Bone marrow (tissue), 2 donors: ENCODE measurements around the gene FAM210B.
"Not testable (repeated sequence)": the region's sequence is repeated elsewhere in the genome, so short reads cannot be mapped to it uniquely, and the experiment has no call there.

Experiments
- DNase-seq, 2 donors: peaks; one replicate each; lab custom pipeline; 2025; lab: John Stamatoyannopoulos, UW

Gene FAM210B, protein sequence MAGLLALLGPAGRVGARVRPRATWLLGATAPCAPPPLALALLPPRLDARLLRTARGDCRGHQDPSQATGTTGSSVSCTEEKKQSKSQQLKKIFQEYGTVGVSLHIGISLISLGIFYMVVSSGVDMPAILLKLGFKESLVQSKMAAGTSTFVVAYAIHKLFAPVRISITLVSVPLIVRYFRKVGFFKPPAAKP

DNA sequence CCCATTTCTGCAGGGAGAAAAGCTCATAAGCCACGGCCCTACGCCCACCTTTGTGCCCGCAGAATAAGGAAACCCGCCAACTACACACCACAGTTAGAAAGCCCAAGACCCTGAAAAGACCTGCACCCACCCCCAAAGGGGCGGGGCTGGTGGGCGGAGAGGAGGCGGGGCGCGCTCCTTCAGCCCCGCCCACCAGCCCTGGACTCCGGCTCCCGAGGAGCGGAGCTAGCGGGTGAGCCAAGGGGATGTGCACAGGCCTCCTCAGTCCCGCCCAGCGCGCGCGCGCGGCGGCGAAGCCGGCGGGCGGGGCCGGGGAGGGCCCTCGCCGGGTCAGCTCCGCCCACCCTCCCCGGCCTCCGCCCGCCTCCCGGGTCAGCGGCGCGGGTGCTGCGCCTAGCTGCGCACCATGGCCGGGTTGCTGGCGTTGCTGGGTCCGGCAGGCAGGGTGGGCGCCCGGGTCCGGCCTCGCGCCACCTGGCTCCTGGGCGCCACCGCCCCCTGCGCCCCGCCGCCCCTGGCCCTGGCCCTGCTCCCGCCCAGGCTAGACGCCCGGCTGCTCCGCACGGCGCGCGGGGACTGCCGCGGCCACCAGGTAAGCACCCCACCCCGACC, at the start of gene FAM210B:
Gene FAM210B, plus strand, starts transcription at position 375 of the 612 bp plus-strand sequence. Its CDS starts 32 bp downstream, at position 407.
- peak; percentile 28 to 44 for DNase-seq

DNA sequence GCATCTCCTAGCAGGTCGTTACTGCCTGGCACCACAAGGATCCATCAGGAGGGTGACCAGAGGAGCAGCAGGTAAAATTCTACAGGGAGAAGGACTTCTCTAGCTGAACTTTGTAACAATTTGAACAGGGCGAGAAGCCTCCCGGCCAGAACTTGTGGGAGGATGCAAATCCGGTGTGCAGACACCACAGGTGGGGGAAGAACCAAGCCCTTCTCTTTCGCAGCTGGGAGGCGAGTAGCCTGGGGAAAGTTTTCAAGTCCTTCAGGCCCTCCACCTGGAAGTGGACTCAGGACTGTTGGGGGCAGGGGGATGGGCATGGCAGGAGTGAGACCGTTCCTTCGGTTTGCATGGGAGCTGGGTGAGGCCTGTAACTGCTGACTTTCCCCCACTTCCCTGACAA, 42.7 kb upstream of the FAM210B start:
- no peak for DNase-seq

DNA sequence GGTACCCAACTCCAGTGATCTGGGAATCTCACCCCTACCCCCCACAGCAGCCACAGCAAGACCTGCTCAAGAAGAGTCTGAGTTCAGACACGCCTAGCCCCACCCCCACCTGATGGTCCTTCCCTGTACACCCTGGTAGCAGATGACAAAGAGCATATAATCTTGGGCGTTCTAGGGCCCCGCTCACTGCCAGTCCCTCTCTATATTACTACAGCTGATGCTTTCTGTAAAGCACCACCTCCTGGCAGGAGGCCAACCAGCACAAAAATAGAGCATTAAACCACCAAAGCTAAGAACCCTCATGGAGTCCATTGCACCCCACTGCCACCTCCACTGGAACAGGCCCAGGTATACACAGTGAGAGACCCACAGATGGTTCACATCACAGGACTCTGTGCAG, 42.3 kb upstream of the FAM210B start:
- no peak for DNase-seq

DNA sequence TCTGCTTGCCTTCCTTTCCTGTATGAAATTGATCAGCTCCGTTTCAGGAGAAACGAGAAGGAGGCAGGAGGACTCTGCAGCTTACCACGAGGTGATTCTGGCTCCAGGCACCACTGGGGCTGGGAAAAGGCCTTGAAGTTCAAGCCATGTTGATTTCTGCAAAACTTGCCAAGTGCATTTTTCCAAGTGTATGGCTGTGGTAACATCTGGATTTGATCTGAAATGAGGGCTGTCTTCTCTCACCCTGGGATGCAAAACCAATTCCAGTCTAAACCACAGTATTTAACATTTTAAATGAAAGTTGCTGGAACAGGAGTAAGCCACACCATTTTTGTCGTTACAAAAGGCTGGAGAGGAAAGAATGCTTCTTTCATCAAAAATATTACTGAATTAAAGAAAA, 36.1 kb upstream of the FAM210B start:
- no peak for DNase-seq

DNA sequence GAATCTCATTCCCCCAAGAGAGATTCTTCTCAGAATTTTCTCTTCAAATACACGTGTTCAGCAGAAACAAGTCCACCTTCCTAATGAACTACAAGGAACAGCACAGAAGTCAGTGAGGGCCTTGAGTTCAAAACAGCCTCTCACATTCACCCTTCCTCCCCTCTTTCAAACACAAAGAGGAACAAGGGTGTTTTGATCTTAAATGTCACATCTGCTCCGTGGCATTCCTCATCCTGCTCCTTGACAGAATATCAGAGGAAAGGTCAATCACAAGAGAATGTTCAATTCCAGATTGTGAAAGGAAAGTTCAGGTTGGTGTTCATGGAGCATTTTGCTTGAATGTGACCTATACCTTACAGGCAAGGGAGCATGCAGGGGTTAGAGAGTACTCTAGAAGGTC, 35.6 kb upstream of the FAM210B start:
- no peak for DNase-seq

DNA sequence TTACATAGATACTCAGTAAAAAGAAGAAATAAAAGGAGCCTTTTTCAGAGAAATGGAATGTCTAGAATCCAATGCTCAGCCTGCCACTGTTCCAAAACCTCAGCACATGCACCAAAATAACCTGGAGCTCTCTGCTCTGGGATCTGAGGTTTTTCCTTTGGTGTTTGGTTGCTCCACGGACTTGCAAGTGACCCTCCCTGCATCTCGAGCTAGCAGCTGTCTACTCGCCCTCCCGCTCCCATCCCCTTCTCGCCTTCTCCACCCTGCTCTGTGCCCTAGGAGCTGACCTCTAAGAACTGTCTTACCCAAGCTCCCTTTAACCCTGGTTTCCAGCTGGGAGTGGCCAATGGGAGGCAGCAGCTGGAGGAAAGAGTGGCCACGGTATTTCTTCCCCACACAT, 35.1 kb upstream of the FAM210B start:
- DNase-seq: no peak

DNA sequence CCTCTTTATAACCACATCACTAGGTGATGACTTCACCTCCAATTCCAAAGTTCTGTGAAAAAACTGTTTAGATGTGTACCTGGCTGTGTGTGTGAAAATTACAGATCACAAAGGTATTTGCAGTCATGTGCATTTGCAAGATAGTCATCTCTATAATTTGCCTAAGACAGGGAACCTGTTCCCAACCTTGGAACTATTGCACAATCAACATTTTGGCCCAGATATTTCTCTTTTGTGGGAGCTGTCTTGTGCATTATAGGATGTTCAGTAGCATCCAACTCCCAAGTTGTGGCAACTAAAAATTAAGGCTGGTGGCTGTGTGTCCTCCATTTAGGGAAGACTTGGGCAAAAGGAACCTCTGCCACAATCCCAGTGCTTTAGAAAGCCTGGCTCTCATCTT, 34.0 kb upstream of the FAM210B start:
- no peak for DNase-seq

DNA sequence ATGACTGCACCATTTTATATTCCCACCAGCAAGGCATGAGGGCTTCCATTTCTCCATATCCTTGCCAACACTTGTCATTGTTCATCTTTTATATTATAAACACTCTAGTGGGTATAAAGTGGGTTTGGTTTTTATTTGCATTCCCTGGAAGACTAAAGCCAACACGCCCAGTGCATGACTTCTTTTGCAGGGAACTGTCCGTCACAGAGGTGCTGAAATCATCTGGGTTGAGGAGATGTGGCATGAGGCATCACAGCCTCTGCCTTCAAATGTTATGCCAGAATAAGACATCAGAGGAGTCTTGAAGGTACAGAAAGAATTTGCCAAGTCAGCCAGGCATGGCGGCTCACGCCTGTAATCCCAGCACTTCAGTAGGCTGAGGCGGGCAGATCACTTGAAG, 29.9 kb upstream of the FAM210B start:
- DNase-seq: no peak

DNA sequence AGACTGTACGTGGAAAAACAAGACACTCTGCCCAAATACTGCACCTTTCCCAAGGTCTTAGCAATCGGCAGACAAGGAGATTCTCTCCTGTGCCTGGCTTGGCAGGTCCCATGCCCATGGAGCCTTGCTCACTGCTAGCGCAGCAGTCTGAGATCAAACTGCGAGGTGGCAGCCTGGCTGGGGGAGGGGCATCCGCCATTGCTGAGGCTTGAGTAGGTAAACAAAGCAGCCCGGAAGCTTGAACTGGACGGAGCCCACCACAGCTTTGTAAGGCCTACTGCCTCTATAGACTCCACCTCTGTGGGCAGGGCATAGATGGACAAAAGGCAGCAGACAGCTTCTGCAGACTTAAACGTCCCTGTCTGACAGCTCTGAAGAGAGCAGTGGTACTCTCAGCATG, 22.1 kb upstream of the FAM210B start:
- DNase-seq: not testable (repeated sequence)

DNA sequence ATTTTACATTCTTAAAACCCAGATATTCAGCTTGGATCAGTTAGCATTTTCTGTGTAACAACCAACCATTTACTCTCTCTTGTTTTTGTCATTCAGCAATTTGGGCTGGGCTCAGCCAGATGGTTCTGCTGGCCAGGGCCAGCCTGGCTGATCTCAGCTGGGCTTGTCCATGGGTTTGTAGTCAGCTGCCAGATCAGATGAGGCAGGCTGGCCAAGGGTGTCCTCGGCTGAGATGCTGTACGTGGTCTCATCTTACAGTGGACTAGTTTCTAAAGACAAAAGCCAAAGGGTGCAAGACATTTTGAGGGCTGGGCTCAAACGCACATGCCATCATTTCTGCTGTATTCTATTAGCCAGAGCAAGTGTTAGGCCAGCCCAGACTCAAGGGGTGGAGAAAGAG, 16.0 kb upstream of the FAM210B start:
- no peak for DNase-seq

DNA sequence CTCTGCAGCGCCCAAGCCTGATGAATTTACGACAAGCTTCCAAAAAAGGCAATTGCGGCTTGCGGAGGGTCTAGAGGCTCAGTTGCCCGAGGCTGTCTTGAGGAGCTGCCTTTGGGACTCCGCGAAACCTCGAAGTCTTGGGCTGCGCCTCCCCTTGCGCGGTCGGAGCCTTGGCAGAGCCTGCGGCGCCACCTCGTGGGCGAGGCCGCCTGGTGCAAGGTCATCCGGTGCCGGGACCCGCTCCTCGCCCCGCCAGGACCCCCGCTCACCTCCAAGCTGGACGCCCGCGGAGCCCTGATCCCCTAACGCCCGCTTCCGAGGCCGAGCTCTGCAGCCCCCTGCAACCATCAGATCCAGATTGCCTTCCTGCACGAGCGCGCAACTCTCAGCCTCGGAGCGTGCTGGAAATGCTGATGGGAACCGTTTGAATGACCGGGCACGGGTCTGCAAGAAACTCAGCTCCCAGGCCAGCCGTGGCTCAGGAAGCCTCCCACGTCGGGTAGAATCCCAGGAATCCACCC, 14.9 kb upstream of the FAM210B start:
- no peak for DNase-seq

DNA sequence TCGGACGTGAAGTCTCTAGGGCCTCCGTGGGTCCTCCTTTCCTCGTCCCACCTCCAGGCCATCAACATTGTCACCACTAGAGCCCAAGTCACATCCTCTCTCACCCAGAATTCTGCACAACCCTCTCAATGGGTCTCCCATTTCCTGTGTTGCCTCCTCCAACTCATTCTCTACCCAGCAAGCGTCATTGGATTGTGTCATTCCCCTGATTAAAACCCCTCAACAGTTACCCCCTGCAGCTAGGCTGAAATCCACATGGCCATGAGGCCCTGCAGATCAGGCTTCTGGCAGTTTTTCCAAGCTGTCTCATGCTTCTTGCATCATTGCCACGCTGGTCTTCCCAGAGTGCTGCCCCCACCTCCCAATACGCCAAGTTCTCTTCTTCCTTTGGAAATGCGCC, 12.9 kb upstream of the FAM210B start:
- DNase-seq: no peak

DNA sequence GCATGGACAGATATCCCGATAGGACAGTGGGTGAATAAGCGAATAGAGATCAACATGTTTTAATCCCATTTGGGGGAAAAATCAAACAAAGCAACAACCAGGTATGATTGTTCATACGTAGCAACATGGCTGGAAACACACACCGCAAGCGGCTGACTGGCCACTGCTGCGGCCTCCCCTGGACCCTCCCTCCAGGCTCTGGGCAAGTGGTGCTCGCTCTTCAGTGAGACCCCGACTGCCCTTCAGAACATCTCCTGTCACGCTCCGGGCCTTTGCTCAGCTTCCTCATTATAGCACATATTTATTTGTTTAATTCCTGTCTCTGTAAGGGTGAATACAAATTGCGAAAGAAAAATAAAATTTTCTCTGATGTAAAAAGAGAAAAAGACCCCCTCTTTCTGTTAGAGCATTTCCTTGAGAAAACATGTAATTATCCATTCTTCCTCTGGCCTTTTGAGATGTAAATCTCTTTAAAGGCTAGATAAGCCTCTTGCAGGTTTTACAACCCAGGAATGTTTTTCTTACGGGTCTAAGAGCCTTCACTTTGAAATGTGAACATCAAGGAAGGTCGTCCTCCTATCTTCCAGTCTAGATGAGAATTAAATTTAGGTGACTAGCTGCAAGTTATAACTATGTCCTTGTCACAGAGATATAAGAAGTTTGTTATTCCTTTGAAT, 11.0 kb upstream of the FAM210B start:
- no peak for DNase-seq

DNA sequence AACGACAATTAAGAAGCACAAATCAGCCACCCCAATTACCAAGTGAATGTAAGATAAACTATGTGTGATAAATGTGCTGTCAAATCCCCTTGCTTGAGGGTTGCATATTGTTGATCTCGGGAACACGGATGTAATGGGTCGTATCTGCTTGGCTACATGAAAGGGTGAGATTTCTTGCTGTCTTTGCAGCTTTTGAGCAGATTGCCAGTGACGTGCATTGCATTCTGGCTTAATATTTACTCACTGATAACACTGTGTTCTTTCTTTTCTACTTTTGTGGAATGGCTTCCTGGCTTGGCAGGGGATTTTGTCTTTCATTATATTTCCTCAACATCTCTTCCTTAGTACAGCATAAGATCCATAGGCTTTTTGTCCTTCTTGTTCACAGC, 10.5 kb upstream of the FAM210B start:
- DNase-seq: no peak

DNA sequence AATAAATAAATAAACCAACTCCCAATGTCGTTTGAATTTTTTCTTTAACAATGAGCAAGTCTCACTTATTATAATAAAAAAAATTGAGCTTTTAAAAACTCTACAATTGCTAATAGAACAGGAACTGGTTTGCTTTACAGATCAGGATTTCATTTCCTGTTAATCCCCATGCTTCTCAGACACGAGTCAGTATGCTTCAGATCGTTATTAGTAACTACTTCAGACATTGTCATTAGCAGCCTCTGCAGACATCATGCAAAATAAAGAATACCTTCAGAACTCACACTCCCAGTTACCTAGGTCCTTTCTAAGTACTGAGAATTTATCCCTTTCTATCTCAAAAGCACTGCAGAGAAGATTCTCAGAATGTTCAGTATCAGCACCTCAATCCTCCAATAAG, 10.0 kb upstream of the FAM210B start:
- DNase-seq: no peak

DNA sequence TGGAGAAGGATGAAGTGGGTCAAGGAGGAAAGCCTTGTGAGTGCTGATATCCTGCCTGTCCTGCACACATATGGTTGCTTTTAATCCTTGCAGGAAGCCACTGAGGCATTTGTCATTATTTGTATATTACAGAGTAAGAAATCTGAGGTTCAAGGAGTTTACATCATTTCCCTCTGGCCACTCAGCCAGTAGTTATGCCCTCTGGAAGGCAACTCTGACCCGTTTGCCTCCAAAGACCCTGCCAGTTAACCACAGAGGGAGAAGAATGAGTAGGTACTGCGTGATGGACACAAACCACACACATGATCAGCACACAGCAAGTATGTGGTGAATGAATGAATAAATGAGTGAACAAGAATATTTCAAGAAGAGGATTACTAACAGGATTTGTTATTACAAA, 7.9 kb upstream of the FAM210B start:
- DNase-seq: no peak

DNA sequence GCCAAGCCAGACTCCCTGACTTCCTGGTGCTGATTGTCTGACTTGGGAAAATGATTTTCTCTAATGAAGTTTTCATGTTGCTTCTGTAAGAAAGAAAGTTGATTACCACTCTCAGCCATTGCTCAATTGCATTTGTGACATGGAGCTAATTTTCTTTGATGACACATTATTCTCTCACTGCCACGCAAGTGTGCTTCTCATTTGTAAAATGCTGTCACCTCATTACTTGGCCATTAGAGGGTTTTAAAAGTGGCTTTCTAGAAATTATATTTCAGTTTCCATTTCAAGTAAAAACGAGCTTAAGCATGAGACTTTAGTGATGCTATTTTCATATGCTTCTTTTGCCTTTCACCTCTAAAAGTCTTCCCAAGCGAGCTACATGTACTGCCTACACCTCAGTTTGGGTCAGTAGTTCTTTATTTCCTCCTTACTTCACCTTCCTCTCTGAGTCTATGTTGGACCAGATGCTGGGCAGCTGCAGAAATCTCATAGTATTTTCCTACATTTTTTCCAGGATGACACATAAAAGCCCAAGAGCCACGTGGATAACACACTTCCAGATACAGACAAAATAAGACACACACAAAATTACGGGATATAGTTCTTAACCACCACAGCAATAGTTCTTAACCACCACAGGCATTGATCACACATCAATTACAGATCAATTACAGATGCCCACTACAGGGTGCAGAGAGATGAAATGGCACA, 6.3 kb upstream of the FAM210B start:
- no peak for DNase-seq

DNA sequence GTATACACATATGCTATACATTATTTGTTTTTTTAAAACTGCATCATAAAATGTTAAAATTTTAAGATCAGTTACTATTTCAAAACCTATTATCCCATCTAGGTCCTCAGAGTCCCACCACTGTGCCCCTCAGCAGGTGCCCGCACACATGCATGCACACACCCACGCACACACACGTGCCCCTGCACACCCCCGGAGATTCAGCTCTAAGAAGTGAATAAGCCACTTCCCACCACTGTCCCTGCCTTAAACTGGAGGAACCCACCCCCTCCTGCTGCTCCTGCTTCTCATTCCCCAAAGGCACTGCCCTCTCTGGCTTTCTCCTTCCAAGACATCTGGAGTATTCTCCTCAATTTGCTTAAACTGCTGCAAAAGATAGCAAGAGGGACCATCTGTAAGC, 5.4 kb upstream of the FAM210B start:
- no peak for DNase-seq

DNA sequence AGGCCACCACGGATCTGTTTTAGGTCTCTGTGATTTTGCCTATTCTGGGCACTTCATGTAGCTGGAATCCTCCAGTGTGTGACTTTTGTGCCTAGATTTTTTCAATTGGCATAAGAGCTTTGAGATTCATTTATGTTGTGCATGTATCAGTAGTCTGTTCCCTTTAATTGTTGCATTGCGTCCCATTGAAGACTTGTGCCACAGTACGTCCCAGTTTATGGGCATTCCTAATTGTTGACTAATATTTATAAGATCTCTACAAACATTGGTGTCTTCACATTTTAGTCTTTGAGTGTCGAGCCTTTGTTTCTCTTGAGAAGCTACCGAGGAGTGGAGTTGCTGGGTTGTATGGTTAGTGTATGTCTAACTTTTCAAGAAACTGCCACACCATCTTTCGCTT, 704 bp upstream of the FAM210B start:
- no peak for DNase-seq

DNA sequence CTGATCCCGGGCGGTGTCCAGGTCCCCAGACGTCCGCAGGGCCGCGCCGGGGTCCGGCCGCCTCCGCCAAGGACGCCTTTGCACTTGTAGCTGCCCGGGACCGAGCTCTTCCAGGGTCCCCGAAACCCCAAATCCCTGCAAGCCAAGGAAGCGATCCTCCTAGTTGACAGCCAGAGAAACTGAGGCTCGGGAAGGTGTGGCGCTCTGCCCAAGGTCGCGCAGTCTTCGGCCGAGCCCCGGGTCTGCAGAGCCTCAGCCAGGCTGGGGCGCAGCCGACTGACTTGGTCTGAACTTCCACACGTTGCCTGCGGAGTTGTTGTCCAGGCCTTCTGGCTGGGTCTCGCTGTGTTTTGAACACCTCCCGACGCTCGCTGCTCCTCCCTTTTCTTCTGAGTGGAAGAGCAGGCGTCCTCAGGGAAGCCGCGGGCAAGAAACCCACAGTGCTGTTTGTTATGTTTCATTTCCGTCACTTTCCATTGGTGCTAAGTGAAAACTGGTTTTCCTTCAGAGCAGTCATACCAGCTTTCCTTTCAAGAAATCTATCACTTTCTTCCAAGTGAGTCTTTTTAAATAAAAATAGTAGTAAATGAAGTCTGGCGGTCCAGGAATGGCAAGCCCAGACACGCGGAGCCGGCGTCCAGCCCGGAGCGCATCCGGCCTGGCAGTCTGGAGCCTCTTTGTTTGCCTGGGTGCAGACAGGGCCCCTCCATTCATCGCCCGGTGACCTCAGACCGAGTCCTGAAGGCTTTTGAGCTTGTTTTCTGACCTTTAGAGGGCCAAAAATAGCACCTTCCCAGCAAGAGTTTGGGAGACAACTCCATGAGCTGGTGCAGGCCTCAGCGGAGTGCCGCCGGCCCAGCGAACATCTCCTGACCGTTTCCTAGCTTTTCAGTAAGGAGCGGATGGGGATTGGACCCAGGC, 698 bp downstream of the FAM210B start:
- DNase-seq: no peak

DNA sequence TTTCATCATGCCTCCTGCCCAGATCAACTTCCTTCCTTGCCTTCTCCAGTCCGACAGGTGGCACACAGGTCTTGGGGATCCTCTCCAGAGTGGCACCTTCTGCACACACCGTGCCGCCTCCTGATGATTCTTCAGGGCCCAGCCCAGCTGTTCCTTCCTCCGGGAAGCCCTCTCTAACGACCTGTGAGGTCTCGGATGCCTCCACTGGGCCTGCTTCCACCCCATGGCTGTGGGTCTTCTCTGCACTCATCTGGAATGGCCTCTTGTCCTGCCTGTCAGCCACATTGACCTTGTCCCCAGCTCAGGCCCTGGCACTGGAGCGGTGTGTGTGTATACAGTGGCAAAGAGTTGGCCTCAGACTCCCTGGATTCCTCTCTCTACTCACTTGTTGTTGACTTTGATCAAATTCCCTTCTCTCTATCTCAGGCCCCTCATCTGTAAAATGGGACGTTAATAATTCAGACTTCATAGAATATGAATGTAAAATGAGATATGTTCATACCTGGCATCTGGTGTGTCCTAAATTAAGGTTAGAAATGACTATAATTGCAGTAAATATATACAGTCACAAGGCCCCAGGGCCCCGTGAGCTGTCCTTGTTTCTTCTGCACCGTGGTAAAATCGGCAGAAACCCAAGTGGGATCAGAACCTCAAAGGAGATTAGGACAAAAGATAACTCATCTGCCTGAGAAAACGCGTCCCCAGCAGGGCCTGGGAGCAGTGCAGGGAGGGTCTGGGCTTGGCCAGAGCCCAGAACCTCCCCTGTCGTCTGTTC, 1.5 kb downstream of the FAM210B start:
- no peak for DNase-seq
